SK-N-SH (cell line): ENCODE results near the gene MBNL1.

Experiments
- FOXM1 ChIP-seq: IDR thresholded peaks from 2 replicates; pipeline ENCODE4 v1.4.0; 2012; ENCODE audit warnings: low read depth, mild to moderate bottlenecking
- NFIC ChIP-seq: IDR thresholded peaks from 2 replicates; pipeline ENCODE4 v1.4.0; 2012; ENCODE audit warnings: borderline replicate concordance
- RCOR1 ChIP-seq: fragments of 150-350 bp; IDR thresholded peaks from 2 replicates; pipeline ENCODE4 v1.6.1; 2017; ENCODE audit warnings: antibody characterized with exemption, low read length
- RXRA ChIP-seq: IDR thresholded peaks from 2 replicates; pipeline ENCODE4 v1.4.0; 2012; ENCODE audit warnings: low read depth, mild to moderate bottlenecking, borderline replicate concordance
- SIN3A ChIP-seq: IDR thresholded peaks from 2 replicates; pipeline ENCODE4 v1.6.1; 2012; ENCODE audit warnings: low read depth, mild to moderate bottlenecking, low read length, moderate library complexity, borderline replicate concordance
- YY1 ChIP-seq: IDR thresholded peaks from 2 replicates; pipeline ENCODE4 v1.4.0; 2012; ENCODE audit warnings: low read depth, mild to moderate bottlenecking
- TF ChIP-seq, protein P1 (sequence below): fragments of 200-600 bp; sonication (generic); IDR thresholded peaks from 2 replicates; pipeline ENCODE4 v1.6.1; 2017; ENCODE audit warnings: antibody characterized with exemption, mild to moderate bottlenecking, moderate library complexity
- TF ChIP-seq, protein P2 (sequence below): fragments of 150-350 bp; IDR thresholded peaks from 2 replicates; pipeline ENCODE4 v1.6.1; 2017; ENCODE audit warnings: antibody characterized with exemption, low read length, low read depth, borderline replicate concordance
- TF ChIP-seq, protein P3 (sequence below): IDR thresholded peaks from 2 replicates; pipeline ENCODE4 v1.6.1; 2012; ENCODE audit warnings: mild to moderate bottlenecking, low read depth, low read length, moderate library complexity

- TF ChIP-seq, protein P1, sequence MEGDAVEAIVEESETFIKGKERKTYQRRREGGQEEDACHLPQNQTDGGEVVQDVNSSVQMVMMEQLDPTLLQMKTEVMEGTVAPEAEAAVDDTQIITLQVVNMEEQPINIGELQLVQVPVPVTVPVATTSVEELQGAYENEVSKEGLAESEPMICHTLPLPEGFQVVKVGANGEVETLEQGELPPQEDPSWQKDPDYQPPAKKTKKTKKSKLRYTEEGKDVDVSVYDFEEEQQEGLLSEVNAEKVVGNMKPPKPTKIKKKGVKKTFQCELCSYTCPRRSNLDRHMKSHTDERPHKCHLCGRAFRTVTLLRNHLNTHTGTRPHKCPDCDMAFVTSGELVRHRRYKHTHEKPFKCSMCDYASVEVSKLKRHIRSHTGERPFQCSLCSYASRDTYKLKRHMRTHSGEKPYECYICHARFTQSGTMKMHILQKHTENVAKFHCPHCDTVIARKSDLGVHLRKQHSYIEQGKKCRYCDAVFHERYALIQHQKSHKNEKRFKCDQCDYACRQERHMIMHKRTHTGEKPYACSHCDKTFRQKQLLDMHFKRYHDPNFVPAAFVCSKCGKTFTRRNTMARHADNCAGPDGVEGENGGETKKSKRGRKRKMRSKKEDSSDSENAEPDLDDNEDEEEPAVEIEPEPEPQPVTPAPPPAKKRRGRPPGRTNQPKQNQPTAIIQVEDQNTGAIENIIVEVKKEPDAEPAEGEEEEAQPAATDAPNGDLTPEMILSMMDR = no peak
- TF ChIP-seq FOXM1 = no peak
- TF ChIP-seq, protein P2, sequence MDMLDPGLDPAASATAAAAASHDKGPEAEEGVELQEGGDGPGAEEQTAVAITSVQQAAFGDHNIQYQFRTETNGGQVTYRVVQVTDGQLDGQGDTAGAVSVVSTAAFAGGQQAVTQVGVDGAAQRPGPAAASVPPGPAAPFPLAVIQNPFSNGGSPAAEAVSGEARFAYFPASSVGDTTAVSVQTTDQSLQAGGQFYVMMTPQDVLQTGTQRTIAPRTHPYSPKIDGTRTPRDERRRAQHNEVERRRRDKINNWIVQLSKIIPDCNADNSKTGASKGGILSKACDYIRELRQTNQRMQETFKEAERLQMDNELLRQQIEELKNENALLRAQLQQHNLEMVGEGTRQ = no peak
- TF ChIP-seq SIN3A = no peak
- no peak for TF ChIP-seq YY1
- no peak for TF ChIP-seq NFIC
- no peak for TF ChIP-seq RXRA
- TF ChIP-seq RCOR1 = no peak
- TF ChIP-seq, protein P3, sequence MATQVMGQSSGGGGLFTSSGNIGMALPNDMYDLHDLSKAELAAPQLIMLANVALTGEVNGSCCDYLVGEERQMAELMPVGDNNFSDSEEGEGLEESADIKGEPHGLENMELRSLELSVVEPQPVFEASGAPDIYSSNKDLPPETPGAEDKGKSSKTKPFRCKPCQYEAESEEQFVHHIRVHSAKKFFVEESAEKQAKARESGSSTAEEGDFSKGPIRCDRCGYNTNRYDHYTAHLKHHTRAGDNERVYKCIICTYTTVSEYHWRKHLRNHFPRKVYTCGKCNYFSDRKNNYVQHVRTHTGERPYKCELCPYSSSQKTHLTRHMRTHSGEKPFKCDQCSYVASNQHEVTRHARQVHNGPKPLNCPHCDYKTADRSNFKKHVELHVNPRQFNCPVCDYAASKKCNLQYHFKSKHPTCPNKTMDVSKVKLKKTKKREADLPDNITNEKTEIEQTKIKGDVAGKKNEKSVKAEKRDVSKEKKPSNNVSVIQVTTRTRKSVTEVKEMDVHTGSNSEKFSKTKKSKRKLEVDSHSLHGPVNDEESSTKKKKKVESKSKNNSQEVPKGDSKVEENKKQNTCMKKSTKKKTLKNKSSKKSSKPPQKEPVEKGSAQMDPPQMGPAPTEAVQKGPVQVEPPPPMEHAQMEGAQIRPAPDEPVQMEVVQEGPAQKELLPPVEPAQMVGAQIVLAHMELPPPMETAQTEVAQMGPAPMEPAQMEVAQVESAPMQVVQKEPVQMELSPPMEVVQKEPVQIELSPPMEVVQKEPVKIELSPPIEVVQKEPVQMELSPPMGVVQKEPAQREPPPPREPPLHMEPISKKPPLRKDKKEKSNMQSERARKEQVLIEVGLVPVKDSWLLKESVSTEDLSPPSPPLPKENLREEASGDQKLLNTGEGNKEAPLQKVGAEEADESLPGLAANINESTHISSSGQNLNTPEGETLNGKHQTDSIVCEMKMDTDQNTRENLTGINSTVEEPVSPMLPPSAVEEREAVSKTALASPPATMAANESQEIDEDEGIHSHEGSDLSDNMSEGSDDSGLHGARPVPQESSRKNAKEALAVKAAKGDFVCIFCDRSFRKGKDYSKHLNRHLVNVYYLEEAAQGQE = no peak
Observed at GRCh38 chr3:152426393-152426792, 157.7 kb downstream of the MBNL1 start.
